ENCODE data around the gene UBL4B.

DNA sequence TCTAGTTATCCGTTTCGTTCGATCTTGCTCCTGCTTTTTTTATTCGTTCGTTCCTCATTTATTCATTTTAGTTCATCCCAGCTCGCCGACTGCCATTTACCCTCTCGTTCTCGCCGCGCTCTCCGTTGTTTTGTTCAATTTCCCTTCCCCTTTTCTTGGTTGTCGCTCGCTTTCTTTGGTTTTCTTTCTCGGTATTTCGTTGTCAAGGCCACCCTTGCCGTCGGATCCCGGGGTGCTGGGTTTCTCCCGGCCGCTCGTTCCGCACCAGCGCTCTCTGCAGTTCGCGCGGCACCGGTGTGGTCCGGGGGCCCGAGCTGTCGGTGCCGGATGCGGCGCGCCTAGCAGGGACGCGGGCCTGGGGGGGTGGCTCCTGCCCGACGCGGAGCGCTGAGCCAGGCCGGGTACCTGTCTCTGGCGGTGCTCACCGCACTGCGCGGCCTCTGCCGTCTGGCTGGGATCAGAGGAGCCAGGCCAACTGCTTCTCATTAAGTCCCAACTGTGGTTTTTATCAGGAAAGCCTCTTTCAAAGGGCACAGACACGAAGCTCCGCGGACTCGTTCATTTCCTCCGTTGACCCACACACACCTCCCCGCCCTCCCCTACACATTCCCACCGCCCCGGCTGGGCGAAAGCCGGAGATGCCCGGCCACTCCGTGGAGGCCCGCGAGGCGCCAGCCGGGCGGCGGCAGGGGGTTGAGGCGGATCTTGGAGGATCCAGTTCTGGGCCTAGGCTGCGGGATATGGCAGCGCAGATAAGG, 43.4 kb upstream of the UBL4B start:
- TF ChIP-seq, protein P1, sequence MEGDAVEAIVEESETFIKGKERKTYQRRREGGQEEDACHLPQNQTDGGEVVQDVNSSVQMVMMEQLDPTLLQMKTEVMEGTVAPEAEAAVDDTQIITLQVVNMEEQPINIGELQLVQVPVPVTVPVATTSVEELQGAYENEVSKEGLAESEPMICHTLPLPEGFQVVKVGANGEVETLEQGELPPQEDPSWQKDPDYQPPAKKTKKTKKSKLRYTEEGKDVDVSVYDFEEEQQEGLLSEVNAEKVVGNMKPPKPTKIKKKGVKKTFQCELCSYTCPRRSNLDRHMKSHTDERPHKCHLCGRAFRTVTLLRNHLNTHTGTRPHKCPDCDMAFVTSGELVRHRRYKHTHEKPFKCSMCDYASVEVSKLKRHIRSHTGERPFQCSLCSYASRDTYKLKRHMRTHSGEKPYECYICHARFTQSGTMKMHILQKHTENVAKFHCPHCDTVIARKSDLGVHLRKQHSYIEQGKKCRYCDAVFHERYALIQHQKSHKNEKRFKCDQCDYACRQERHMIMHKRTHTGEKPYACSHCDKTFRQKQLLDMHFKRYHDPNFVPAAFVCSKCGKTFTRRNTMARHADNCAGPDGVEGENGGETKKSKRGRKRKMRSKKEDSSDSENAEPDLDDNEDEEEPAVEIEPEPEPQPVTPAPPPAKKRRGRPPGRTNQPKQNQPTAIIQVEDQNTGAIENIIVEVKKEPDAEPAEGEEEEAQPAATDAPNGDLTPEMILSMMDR (IDR thresholded peaks at IDR 0.05) = no peak
- TF ChIP-seq POLR2A (IDR thresholded peaks at IDR 0.05) = no peak

All from gastroesophageal sphincter (tissue), 3 donors.